BLaER1 (cell line): ENCODE data around the gene ABHD12.
"Not testable (repeated sequence)": the region's sequence is repeated elsewhere in the genome, so short reads cannot be mapped to it uniquely, and the experiment has no call there.

Experiments
- H3K27ac ChIP-seq: shearing (Covaris generic); formaldehyde crosslinking; 2 replicates; pipeline ENCODE4 v1.8.1; 2022
- H3K27me3 ChIP-seq: shearing (Covaris generic); formaldehyde crosslinking; 2 replicates; pipeline ENCODE4 v1.8.1; 2022
- H3K36me3 ChIP-seq: shearing (Covaris generic); formaldehyde crosslinking; 2 replicates; pipeline ENCODE4 v1.8.1; 2022
- H3K4me1 ChIP-seq: shearing (Covaris generic); formaldehyde crosslinking; 2 replicates; pipeline ENCODE4 v1.8.1; 2022
- H3K4me2 ChIP-seq: shearing (Covaris generic); formaldehyde crosslinking; 2 replicates; pipeline ENCODE4 v1.8.1; 2022
- H3K4me3 ChIP-seq: shearing (Covaris generic); formaldehyde crosslinking; 2 replicates; pipeline ENCODE4 v1.8.1; 2022
- H3K9ac ChIP-seq: shearing (Covaris generic); formaldehyde crosslinking; 2 replicates; pipeline ENCODE4 v1.8.1; 2022
- H3K9me3 ChIP-seq: shearing (Covaris generic); formaldehyde crosslinking; 2 replicates; pipeline ENCODE4 v1.8.1; 2022
- H4K20me1 ChIP-seq: shearing (Covaris generic); formaldehyde crosslinking; 2 replicates; pipeline ENCODE4 v1.8.1; 2022
- Cebpa-rat ChIP-seq: shearing (Covaris generic); IDR thresholded peaks from 2 replicates; pipeline ENCODE4 v1.8.1; 2022

Gene ABHD12

GRCh38 chr20:25345721-25346120, 44.9 kb downstream of the ABHD12 start:
- Histone ChIP-seq H3K9me3 (peaks cover 23% of the 10 kb centered on the region), H3K36me3 (peaks cover 8% of the 10 kb centered on the region; the same call in 1 of the 2 replicates), H3K27me3 (no peaks in the 10 kb centered on the region), H3K27ac (no peak overlapping the region), H3K4me2 (no peak overlapping the region), H3K4me1 (peaks cover 11% of the 10 kb centered on the region), H4K20me1 (peaks cover 20% of the 10 kb centered on the region), H3K4me3 (no peak overlapping the region), H3K9ac (no peak overlapping the region)
- TF ChIP-seq Cebpa-rat = no peak

GRCh38 chr20:25344634-25345033, 46.0 kb downstream of the ABHD12 start:
- Histone ChIP-seq H3K27me3 (no peaks in the 10 kb centered on the region), H3K4me3 (no peak overlapping the region), H3K9ac (no peak overlapping the region), H3K27ac (no peak overlapping the region), H3K4me2 (no peak overlapping the region), H4K20me1 (peaks cover 28% of the 10 kb centered on the region), H3K9me3 (peaks cover 16% of the 10 kb centered on the region), H3K36me3 (peaks cover 8% of the 10 kb centered on the region; the same call in 1 of the 2 replicates), H3K4me1 (peaks cover 11% of the 10 kb centered on the region)
- no peak for TF ChIP-seq Cebpa-rat

- no peak overlapping the region for H3K4me3 ChIP-seq
- H3K9ac ChIP-seq = no peak overlapping the region
- peaks cover 5% of the 10 kb centered on the region; the same call in 1 of the 2 replicates for H3K9me3 ChIP-seq
- no peak overlapping the region; the same call in 1 of the 2 replicates for H3K4me2 ChIP-seq
- peaks cover 49% of the 10 kb centered on the region for H4K20me1 ChIP-seq
- no peak for TF ChIP-seq Cebpa-rat
- H3K27me3 ChIP-seq = no peaks in the 10 kb centered on the region
- no peak overlapping the region for H3K27ac ChIP-seq
- H3K4me1 ChIP-seq = peaks cover 11% of the 10 kb centered on the region
- peaks cover 26% of the 10 kb centered on the region for H3K36me3 ChIP-seq
Observed at GRCh38 chr20:25341716-25342680, 48.6 kb downstream of the ABHD12 start.

- Histone ChIP-seq H3K4me1 (peaks cover 11% of the 10 kb centered on the region), H4K20me1 (peaks cover 53% of the 10 kb centered on the region), H3K27me3 (no peaks in the 10 kb centered on the region), H3K36me3 (peaks cover 34% of the 10 kb centered on the region), H3K4me2 (no peak overlapping the region), H3K9ac (no peak overlapping the region), H3K9me3 (peaks cover 9% of the 10 kb centered on the region; the same call in 1 of the 2 replicates), H3K27ac (no peak overlapping the region), H3K4me3 (no peak overlapping the region)
- TF ChIP-seq Cebpa-rat = no peak
Observed at GRCh38 chr20:25340380-25340779, 50.3 kb downstream of the ABHD12 start.

GRCh38 chr20:25339608-25340007, 51.0 kb downstream of the ABHD12 start:
- H3K4me1 ChIP-seq = peaks cover 11% of the 10 kb centered on the region
- no peak overlapping the region for H3K4me2 ChIP-seq
- no peak for TF ChIP-seq Cebpa-rat
- no peak overlapping the region for H3K4me3 ChIP-seq
- H3K36me3 ChIP-seq = peaks cover 28% of the 10 kb centered on the region
- H3K27me3 ChIP-seq = no peaks in the 10 kb centered on the region
- H3K27ac ChIP-seq = no peak overlapping the region
- peaks cover 9% of the 10 kb centered on the region; the same call in 1 of the 2 replicates for H3K9me3 ChIP-seq
- H3K9ac ChIP-seq = no peak overlapping the region
- H4K20me1 ChIP-seq = peaks cover 53% of the 10 kb centered on the region

DNA sequence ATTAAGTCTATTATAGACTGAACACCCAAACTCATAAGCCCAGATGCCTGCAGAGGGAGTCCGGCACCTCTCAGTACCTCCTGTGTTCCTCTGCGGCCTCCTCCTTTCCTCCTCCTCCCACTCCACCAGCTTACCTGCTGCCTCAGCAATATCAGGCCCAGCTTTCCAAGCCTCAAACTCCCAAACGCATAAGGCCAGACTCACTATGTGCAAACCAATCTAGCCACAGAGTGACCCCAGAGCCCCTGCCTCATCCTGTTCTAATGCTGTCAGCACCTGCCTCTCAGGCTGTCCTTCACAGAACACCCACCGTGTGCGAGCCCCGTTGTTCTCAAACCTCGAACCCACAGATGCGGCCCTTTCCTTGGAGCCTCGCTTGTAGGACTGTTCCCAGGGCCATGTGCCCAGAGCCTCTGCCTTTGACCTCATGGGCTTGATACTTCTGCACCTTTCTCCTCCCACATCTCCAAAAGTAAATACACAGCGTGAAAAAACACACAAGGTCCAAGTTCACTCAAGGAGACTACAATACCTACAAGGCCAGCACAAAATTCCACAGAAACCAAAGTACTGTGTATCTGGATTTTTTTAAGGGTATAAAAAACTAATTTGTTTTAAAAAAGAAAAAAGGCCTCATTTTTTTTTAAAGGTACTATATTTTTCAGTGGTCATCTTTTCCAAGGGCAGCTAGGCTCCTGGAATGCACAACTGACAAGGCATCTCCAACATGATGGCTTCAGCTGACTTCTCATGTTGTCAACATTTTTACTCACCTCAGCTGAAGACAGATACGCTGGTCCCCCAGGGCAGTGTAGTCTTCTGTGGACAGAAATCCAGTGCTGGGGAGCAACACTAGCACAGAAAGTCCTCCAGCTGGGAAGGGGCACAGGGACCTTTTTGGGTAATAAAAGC, 52.3 kb downstream of the ABHD12 start:
- Histone ChIP-seq H3K4me2 (no peak overlapping the region), H3K27ac (no peak overlapping the region), H3K9me3 (peaks cover 9% of the 10 kb centered on the region; the same call in 1 of the 2 replicates), H3K9ac (no peak overlapping the region), H3K36me3 (peaks cover 26% of the 10 kb centered on the region), H3K4me1 (peaks cover 11% of the 10 kb centered on the region), H3K4me3 (no peak overlapping the region), H4K20me1 (peaks cover 53% of the 10 kb centered on the region), H3K27me3 (no peaks in the 10 kb centered on the region)
- TF ChIP-seq Cebpa-rat = no peak

- Histone ChIP-seq H3K4me2 (no peak overlapping the region), H3K9ac (no peak overlapping the region), H3K9me3 (peaks cover 4% of the 10 kb centered on the region; the same call in 1 of the 2 replicates), H3K4me1 (peaks cover 10% of the 10 kb centered on the region), H3K27ac (no peak overlapping the region), H3K4me3 (no peak overlapping the region), H3K36me3 (peaks cover 26% of the 10 kb centered on the region), H3K27me3 (no peaks in the 10 kb centered on the region), H4K20me1 (peaks cover 44% of the 10 kb centered on the region)
- TF ChIP-seq Cebpa-rat = no peak
Observed at GRCh38 chr20:25336561-25337422, 53.8 kb downstream of the ABHD12 start.

GRCh38 chr20:25334972-25335371, 55.7 kb downstream of the ABHD12 start:
- not testable (repeated sequence) for H3K27ac ChIP-seq, H3K4me1 ChIP-seq, H3K27me3 ChIP-seq, H3K9ac ChIP-seq, H3K9me3 ChIP-seq, H3K4me2 ChIP-seq, H3K4me3 ChIP-seq
- peaks cover 26% of the 10 kb centered on the region for H3K36me3 ChIP-seq
- peaks cover 27% of the 10 kb centered on the region; the same call in 1 of the 2 replicates for H4K20me1 ChIP-seq

DNA sequence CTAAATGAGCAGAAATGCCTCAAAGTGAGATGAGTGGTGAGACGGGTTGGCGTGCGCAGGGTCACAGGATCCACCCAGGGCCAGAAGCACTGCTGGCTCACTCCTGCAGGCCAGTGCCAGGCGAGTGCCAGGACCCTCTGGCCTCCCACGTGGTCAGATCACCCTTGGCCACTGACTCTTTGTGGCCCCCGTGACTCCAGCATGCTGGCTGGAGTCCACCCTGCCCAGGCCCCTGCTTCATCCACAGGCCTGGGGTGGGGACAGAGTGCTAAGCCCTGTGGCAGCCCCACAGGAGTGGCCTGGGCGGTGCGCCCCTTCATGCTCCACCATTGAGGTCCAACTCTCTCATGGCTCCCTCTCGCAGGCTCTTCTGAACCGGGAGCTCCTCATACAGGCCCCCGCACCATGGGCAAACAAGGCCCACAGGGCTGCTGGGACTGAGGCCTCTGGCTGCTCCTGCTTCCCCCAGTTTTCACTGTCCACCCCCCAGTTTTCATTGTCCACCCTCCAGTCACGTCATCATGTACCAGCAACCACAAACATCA, 61.6 kb downstream of the ABHD12 start:
- TF ChIP-seq Cebpa-rat = no peak
- Histone ChIP-seq H3K4me3 (no peak overlapping the region), H4K20me1 (no peaks in the 10 kb centered on the region), H3K27me3 (no peaks in the 10 kb centered on the region), H3K4me1 (peaks cover 15% of the 10 kb centered on the region), H3K36me3 (peaks cover 15% of the 10 kb centered on the region), H3K27ac (no peak overlapping the region), H3K4me2 (no peak overlapping the region), H3K9ac (no peak overlapping the region), H3K9me3 (no peaks in the 10 kb centered on the region)
